Astrocyte (in vitro differentiated cells and primary cell): ENCODE measurements around the gene COPS3. TPM values are rescaled to one million over a fixed set of nuclear protein-coding genes. Genes with fewer than 3 reads are reported as not detected.

Experiments used
- DNase-seq: peaks from one replicate; pipeline ENCODE4 v3.0.0-alpha.2; 2010; ENCODE audit warnings: low read depth
- FAIRE-seq: peaks from 2 replicates; lab custom pipeline; 2011; peaks lifted over from hg19 to GRCh38; lab: Jason Lieb, UNC
- H2AFZ ChIP-seq: 2 replicates; pipeline ENCODE4 v1.6.0; 2012; ENCODE audit warnings: low read depth, low read length, inconsistent platforms
- H3K27ac ChIP-seq: 2 replicates; pipeline ENCODE4 v1.5.1; 2011; ENCODE audit warnings: low read depth, low read length, inconsistent platforms
- H3K27me3 ChIP-seq: 2 replicates; pipeline ENCODE4 v1.6.0; 2011; ENCODE audit warnings: low read length, inconsistent platforms; ENCODE audit not compliant: insufficient read depth
- H3K36me3 ChIP-seq: 2 replicates; pipeline ENCODE4 v1.5.1; 2011; ENCODE audit warnings: low read length, inconsistent platforms; ENCODE audit not compliant: insufficient read depth
- H3K4me1 ChIP-seq: 2 replicates; pipeline ENCODE4 v1.5.1; 2011; ENCODE audit warnings: low read length, inconsistent platforms; ENCODE audit not compliant: insufficient read depth
- H3K4me2 ChIP-seq: 2 replicates; pipeline ENCODE4 v1.6.0; 2012; ENCODE audit warnings: low read length, inconsistent platforms
- H3K4me3 ChIP-seq: 2 replicates; pipeline ENCODE4 v1.5.1; 2011; ENCODE audit warnings: low read depth, mild to moderate bottlenecking, low read length, inconsistent platforms; ENCODE audit not compliant: insufficient read depth
- H3K79me2 ChIP-seq: 2 replicates; pipeline ENCODE4 v1.6.0; 2012; ENCODE audit warnings: mild to moderate bottlenecking, low read length, inconsistent platforms; ENCODE audit not compliant: insufficient read depth
- H3K9ac ChIP-seq: 2 replicates; pipeline ENCODE4 v1.6.0; 2012; ENCODE audit warnings: mild to moderate bottlenecking, low read length, inconsistent platforms
- H3K9me3 ChIP-seq: 2 replicates; pipeline ENCODE4 v1.5.1; 2012; ENCODE audit warnings: low read depth, mild to moderate bottlenecking, low read length, inconsistent platforms; ENCODE audit not compliant: insufficient read depth
- H4K20me1 ChIP-seq: 2 replicates; pipeline ENCODE4 v1.6.0; 2012; ENCODE audit warnings: low read length, inconsistent platforms; ENCODE audit not compliant: insufficient read depth
- H3K27ac Mint-ChIP-seq: one replicate; pipeline ENCODE4 v1.8.0; 2021; ENCODE audit warnings: mild to moderate bottlenecking, mixed read lengths; ENCODE audit not compliant: unreplicated experiment
- H3K27me3 Mint-ChIP-seq: one replicate; pipeline ENCODE4 v1.8.0; 2021; ENCODE audit warnings: low read depth, mixed read lengths; ENCODE audit not compliant: unreplicated experiment
- H3K36me3 Mint-ChIP-seq: one replicate; pipeline ENCODE4 v1.8.0; 2021; ENCODE audit warnings: low read depth, mixed read lengths; ENCODE audit not compliant: unreplicated experiment
- H3K4me1 Mint-ChIP-seq: one replicate; pipeline ENCODE4 v1.8.0; 2021; ENCODE audit warnings: low read depth, mixed read lengths; ENCODE audit not compliant: unreplicated experiment
- H3K4me3 Mint-ChIP-seq: one replicate; pipeline ENCODE4 v1.8.0; 2021; ENCODE audit warnings: mild to moderate bottlenecking, moderate library complexity, mixed read lengths; ENCODE audit not compliant: unreplicated experiment
- H3K9me3 Mint-ChIP-seq: one replicate; pipeline ENCODE4 v1.8.0; 2021; ENCODE audit warnings: mild to moderate bottlenecking, mixed read lengths; ENCODE audit not compliant: unreplicated experiment
- EZH2 ChIP-seq: IDR thresholded peaks from 2 replicates; pipeline ENCODE4 v1.6.1; 2012; ENCODE audit warnings: mild to moderate bottlenecking, low read length, inconsistent platforms; ENCODE audit not compliant: insufficient read depth
- total RNA-seq: library from RNA; stranded (reverse); gene quantifications from 2 replicates; pipeline ENCODE4 v1.2.1, GENCODE V29; 2021
- TF ChIP-seq, protein P1 (sequence below): IDR thresholded peaks from 2 replicates; pipeline ENCODE4 v1.5.1; 2011; ENCODE audit warnings: low read depth, mild to moderate bottlenecking, inconsistent platforms, low read length, moderate library complexity; ENCODE audit not compliant: insufficient read depth

The COPS3 gene
- total RNA-seq, 1 donor from 2014 or later: 76.8 TPM

DNA sequence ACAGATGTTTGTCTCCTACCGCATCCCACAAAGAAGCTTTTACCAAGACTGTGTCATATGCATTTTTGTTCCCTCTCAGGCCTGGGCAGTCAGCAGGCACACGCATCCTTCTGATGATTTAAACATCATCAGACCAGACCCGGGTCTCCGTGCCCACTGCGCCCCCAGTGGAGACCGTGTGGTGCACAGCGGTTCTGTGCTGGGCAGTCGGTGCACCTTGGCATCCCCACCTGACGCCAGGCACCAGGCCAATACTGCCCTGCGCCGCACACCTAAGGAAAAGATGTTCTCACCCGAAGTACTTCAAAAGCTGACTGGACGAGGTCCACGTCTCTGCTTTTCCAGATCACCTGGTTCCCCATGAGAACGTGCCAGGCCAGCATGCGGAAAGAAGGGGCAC, 64.3 kb downstream of the COPS3 start:
- Histone ChIP-seq H3K4me2 (no peak overlapping the region), H4K20me1 (peaks cover 28% of the 10 kb centered on the region), H3K27me3 (no peaks in the 10 kb centered on the region), H3K9me3 (no peaks in the 10 kb centered on the region), H3K4me1 (no peaks in the 10 kb centered on the region), H3K36me3 (peaks cover 49% of the 10 kb centered on the region), H3K79me2 (no peaks in the 10 kb centered on the region), H3K9ac (no peak overlapping the region), H3K27ac (no peak overlapping the region), H3K4me3 (no peak overlapping the region), H2AFZ (no peak overlapping the region)
- Mint-ChIP-seq H3K36me3 (peaks cover 18% of the 10 kb centered on the region), H3K4me1 (no peaks in the 10 kb centered on the region), H3K9me3 (no peaks in the 10 kb centered on the region), H3K27ac (no peak overlapping the region), H3K27me3 (no peaks in the 10 kb centered on the region), H3K4me3 (no peak overlapping the region)
- FAIRE-seq (no peak), DNase-seq (no peak)
- TF ChIP-seq, protein P1, sequence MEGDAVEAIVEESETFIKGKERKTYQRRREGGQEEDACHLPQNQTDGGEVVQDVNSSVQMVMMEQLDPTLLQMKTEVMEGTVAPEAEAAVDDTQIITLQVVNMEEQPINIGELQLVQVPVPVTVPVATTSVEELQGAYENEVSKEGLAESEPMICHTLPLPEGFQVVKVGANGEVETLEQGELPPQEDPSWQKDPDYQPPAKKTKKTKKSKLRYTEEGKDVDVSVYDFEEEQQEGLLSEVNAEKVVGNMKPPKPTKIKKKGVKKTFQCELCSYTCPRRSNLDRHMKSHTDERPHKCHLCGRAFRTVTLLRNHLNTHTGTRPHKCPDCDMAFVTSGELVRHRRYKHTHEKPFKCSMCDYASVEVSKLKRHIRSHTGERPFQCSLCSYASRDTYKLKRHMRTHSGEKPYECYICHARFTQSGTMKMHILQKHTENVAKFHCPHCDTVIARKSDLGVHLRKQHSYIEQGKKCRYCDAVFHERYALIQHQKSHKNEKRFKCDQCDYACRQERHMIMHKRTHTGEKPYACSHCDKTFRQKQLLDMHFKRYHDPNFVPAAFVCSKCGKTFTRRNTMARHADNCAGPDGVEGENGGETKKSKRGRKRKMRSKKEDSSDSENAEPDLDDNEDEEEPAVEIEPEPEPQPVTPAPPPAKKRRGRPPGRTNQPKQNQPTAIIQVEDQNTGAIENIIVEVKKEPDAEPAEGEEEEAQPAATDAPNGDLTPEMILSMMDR: no peak
- TF ChIP-seq EZH2: no peak

DNA sequence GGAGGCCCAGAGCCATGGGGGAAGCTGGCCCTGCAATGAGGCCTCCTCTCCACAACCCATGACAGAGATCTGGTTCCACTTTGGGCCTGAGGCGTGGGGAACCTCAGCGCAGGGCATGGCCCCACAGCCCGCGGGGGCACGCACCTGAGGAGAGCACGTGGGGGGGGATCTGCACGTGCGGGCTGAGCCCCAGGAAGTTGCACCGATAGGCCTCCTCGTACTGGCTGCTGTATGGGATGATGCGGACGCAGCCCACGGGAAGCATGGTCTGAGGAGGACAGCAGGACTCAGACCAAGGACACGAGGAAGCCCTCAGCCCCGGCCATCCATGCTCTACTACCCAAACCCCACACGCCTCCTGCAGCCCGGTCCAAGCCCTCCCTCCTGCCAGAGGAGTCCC, 64.8 kb downstream of the COPS3 start:
- H3K4me2 ChIP-seq: no peak overlapping the region
- H3K27ac Mint-ChIP-seq: no peak overlapping the region
- no peak overlapping the region for H2AFZ ChIP-seq
- no peaks in the 10 kb centered on the region for H3K4me1 ChIP-seq
- no peak overlapping the region for H3K4me3 Mint-ChIP-seq
- H3K4me3 ChIP-seq: no peak overlapping the region
- H3K36me3 Mint-ChIP-seq: peaks cover 15% of the 10 kb centered on the region
- no peaks in the 10 kb centered on the region for H3K9me3 Mint-ChIP-seq
- no peak overlapping the region for H3K27ac ChIP-seq
- FAIRE-seq (no peak), DNase-seq (no peak)
- H3K4me1 Mint-ChIP-seq: no peaks in the 10 kb centered on the region
- H3K9ac ChIP-seq: no peak overlapping the region
- H4K20me1 ChIP-seq: peaks cover 28% of the 10 kb centered on the region
- no peaks in the 10 kb centered on the region for H3K27me3 ChIP-seq
- no peaks in the 10 kb centered on the region for H3K9me3 ChIP-seq
- no peaks in the 10 kb centered on the region for H3K79me2 ChIP-seq
- peaks cover 45% of the 10 kb centered on the region for H3K36me3 ChIP-seq
- no peaks in the 10 kb centered on the region for H3K27me3 Mint-ChIP-seq
- no peak for TF ChIP-seq EZH2
- TF ChIP-seq, protein P1: no peak

DNA sequence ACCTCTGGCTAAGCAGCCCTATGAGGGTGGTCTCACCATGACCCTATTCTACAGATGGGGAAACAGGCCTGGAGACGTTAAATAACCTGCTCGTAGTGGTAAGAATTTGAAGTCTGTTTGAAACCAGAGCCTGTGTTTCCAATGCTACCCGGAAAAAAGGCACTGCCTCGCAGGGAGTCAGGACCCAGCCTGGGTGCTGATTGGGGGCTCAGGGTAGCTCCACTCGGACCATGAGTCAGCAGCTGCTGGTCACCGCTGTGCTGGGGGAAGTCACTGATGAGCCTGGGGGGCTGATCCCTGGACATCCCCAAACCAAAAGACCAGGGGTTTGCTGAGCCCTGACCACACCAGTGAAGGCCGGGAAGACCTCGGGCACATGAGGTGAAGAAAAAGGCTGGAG, 65.5 kb downstream of the COPS3 start:
- no peak overlapping the region for H2AFZ ChIP-seq
- H4K20me1 ChIP-seq: peaks cover 25% of the 10 kb centered on the region
- H3K9ac ChIP-seq: no peak overlapping the region
- H3K27ac ChIP-seq: no peak overlapping the region
- Mint-ChIP-seq H3K4me1 (no peaks in the 10 kb centered on the region), H3K27me3 (no peaks in the 10 kb centered on the region), H3K4me3 (no peak overlapping the region), H3K36me3 (peaks cover 13% of the 10 kb centered on the region), H3K27ac (no peak overlapping the region), H3K9me3 (no peaks in the 10 kb centered on the region)
- H3K27me3 ChIP-seq: no peaks in the 10 kb centered on the region
- TF ChIP-seq, protein P1: no peak
- no peak for TF ChIP-seq EZH2
- no peak for DNase-seq
- H3K36me3 ChIP-seq: peaks cover 39% of the 10 kb centered on the region
- H3K4me2 ChIP-seq: no peak overlapping the region
- no peaks in the 10 kb centered on the region for H3K79me2 ChIP-seq
- no peak overlapping the region for H3K4me3 ChIP-seq
- no peak for FAIRE-seq
- H3K4me1 ChIP-seq: no peaks in the 10 kb centered on the region
- H3K9me3 ChIP-seq: no peaks in the 10 kb centered on the region
